GM19351 (cell line): Measurements from ENCODE around the gene ZNF33B.
"Not testable (repeated sequence)": the region's sequence is repeated elsewhere in the genome, so short reads cannot be mapped to it uniquely, and the experiment has no call there.

Source experiments
- ATAC-seq: cut with Tn5 transposase; IDR thresholded peaks from one replicate; pipeline ENCODE4 v1.9.1; 2021; ENCODE audit warnings: mild to moderate bottlenecking, moderate library complexity; ENCODE audit not compliant: unreplicated experiment

The ZNF33B gene

GRCh38 chr10:42618424-42618823 lies 19.9 kb downstream of the ZNF33B start:
- ATAC-seq: no peak

GRCh38 chr10:42615419-42615818 lies 23.0 kb downstream of the ZNF33B start:
- ATAC-seq: no peak

DNA sequence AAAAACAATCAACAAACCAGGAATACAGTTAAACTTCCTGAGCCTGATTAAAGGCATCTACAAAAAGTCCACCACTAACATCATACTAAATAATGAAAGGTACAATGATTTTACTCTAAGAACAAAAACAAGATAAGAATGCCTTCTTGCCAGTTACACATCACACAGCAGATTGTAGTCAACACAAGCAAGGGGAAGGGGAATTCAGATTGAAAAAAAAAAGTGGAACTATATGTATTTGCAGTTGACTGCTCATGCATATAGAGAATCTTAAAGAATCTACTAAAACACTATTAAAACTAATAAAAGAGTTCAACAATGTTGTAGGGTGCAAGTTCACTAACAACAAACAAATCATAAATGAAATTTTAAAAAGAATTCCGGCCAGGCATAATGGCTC lies 28.5 kb downstream of the ZNF33B start:
- ATAC-seq: peak; percentile 53

DNA sequence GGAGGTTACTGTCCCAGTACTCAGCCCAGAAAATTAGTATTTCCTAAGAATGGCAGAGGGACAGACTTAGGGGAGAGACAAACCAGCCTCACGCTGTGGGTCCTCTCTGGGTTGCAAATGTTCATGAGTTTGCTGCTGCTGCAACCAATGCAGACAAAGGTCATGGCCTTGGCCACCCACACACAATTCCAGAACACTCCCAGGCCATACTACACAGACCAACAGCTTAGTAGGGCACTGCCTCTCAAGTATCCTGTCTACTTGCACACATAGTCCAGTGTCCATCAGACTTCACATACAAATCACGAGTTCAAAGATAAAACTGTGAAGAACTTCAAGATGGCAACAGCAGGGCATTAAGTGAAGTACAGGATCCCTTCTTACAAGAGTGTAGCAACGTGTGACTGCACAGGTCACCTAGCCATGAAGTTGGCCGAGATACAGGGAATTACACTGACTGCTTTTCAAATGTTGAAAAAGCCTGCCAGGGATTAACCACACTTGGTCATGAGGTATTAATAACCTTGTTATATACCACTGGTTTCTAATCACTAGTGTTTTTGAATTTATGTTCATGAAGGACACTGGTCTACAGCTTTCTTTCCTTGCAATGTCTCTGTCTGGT lies 40.0 kb downstream of the ZNF33B start:
- ATAC-seq: no peak

DNA sequence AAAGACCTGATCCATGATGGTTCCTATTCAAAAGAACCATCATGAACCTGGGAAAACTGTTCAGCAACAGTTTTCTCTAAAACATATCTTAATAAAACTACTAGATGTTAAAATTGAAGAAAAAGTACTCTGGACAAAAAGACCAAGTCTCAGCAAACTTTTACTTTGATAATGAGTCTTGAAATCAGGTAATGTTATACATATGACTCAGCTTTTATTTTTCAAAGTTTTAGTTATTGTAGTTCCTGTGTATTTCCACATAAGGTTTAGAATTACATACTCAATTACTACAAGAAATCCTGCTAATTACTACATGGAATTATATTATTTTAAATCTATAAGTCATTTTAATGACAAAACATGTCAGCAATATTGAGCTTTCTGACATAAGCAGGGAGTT lies 42.2 kb downstream of the ZNF33B start:
- no peak for ATAC-seq

- no peak for ATAC-seq
These were observed 44.1 kb downstream of the ZNF33B start for GRCh38 chr10:42594246-42594650.

DNA sequence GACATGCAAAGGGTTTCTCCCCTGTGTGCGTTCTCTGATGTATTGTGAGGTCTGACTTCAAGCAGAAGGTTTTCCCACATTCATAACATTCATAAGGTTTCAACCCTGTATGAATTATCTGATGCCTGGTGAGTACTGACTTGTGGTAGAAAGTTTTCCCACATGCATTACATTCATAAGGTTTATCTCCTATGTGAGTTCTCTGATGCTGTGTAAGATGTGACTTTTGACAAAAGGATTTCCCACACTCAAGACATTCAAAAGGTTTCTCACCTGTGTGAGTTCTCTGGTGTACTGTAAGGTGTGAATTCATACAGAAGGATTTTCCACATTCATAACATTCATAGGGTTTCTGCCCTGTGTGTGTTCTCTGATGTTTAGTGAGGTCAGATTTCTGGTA lies 45.1 kb downstream of the ZNF33B start:
- ATAC-seq: no peak

- no peak for ATAC-seq
These were observed 54.5 kb downstream of the ZNF33B start for GRCh38 chr10:42583828-42584227.

DNA sequence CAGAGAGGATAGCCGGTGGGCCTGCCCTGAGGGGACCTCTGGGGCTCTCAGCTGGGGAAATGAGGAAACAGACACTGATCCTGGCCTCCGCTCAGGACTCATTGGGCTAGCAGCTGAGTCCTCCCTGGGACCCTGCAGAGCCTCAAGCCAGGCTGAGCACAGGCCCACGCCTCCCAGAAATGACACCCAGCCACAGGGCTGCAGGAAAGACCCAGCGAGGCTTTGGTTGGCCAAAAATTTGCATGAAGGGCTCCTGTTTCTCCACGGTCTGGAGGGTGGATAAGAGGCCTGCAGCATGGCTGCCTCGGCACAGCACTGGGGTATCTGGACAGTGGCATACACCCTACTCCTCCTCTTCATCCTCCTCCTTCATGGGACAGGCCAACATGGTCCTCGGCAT lies 60.4 kb downstream of the ZNF33B start:
- ATAC-seq: no peak

DNA sequence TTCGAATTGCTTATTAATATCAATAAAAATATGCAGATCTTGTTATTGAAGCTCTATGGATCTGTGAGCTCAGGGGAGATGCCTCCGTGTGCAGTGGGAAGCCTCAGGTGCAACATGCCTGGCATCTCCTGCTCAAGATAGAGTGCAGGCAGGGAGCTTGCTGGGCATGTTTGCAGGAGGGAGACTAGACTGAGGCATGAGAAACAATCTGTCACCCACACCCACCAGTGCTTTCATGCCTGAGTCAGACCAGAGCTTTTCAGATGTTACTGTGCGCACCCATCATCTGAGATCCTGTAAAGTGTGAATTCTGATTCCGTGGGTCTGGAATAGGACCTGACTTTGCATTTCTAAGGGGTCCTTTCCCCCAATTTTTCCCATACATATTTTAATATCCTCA lies 62.0 kb downstream of the ZNF33B start:
- no peak for ATAC-seq

DNA sequence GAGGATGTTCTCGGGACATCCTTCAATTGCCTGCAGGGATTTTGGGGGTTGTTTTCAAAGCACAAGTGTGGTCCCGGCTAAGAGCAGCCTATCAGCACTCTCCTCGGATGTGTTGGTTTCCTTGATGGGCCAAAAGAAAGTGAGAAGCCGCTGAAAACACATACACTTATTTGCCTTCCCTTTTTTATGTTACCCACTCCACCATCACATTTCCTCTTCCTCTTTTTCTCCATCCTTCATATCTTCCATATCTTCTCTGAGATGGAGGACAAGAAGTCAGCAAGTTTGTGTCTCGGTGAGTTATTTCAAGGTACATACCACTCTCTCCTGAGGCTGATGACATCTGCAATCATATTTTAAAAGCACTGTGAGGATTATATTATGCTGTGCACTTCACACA lies 64.0 kb downstream of the ZNF33B start:
- no peak for ATAC-seq

DNA sequence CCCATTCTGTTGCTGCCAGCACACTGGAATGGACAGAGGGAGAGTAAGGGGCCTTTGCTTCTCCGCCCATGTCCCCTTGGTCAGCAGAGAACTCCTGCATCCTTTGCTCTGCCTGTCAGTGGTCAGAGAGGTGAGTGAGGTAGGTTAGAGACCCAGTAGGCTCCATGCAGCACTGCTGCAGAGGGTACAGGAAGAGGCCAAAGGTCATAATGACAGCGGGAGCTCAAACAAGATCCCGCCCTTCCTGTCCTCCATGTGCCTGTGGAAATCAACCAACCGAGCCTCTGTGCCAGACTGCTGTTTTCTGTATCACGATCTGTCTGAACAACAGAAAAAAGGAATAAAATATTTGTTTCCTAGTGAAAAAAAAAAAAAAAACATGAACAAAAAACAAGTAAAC lies 81.4 kb downstream of the ZNF33B start:
- no peak for ATAC-seq

GRCh38 chr10:42553576-42553975 lies 84.8 kb downstream of the ZNF33B start:
- ATAC-seq: not testable (repeated sequence)

DNA sequence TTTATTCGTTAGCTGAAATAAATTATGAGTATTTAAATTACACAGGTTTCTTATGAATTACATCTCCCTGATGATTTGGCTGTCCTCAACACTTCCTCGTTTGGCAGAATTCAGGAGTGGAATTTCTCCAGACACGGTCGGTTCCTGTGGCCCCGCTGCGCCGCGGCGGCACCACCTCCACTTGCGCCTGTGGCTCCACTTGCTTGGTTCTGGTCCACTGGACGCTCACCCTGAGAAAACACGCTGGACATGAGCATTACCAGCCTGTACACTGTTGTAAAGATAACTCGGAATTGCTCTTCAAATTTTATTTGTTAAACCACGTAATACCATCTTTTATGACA lies 85.3 kb downstream of the ZNF33B start:
- ATAC-seq: peak; percentile 32

- peak; percentile 90 for ATAC-seq
These were observed 85.9 kb downstream of the ZNF33B start for GRCh38 chr10:42552188-42553063.

DNA sequence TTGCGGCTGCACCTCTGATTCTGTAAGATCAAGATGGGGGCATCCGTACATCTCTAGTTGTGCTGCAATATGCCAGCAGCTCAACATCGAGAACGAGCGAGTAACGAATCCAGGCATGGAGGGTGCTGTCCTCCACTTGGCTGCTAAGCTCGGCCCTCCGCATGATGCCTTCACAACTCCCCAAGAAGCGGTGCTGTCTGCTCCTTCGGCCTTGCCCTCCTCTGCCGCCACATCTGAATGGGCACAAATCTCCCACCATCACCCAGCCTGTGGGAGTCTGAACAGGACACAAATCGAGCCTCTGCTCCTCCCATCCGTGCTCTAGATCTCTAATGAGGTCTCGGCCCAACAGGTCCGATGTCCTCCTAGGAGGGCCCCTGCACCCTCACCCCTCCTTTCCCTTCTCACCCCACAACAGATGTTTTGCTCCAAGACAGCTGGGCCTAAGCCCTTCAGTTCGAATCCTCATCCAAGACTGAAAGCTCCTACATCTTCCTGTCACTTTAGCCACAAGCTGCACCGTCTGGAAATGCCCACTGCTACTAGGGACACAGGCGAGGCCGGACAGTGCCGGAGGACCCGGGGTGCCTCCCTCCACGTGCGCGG lies 86.7 kb downstream of the ZNF33B start:
- no peak for ATAC-seq

DNA sequence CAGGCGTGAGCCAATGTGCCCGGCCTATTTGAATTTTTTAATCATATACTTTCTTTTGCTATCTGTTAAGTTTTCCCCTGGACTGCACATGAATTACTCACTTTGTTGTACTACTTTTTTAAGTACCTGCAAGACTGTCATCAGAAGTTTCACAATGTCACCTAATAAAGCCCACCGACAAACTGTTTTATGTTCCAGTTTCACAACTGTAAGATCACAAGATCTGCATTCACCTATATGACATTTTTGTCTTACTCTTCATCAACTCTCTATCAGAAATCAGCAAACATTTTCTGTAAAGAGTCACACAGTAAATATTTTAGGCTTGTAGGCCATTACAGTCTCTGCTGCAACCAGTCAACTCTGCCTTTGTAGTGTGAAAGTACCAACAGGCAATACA lies 88.5 kb downstream of the ZNF33B start:
- ATAC-seq: no peak

GRCh38 chr10:42548254-42548653 lies 90.1 kb downstream of the ZNF33B start:
- ATAC-seq: no peak

GRCh38 chr10:42544945-42545344 lies 93.4 kb downstream of the ZNF33B start:
- no peak for ATAC-seq

GRCh38 chr10:42543840-42544372 lies 94.5 kb downstream of the ZNF33B start:
- no peak for ATAC-seq
